Natural killer cell (primary cell): ENCODE measurements around the gene RITA1. TPM values are rescaled to one million over a fixed set of nuclear protein-coding genes. Genes with fewer than 3 reads are reported as not detected.

ENCODE experiments used
- ATAC-seq, 3 donors: fragments of 150-1000 bp in 2 of 3; fragments of 200-7000 bp in 1 of 3; cut with Tn5 transposase; 1 replicate in 1 of 3; 2 replicates in 2 of 3; pipeline ENCODE4 v1.10.0; 2021; ENCODE audit warnings: mild to moderate bottlenecking in 2 of 3, moderate library complexity in 2 of 3
- DNase-seq, 2 donors: peaks; one replicate each; pipeline versions ENCODE4 v3.0.0 to v3.0.0-alpha.2; 2013 to 2021; ENCODE audit warnings: mixed read lengths in 1 of 2
- H3K27ac ChIP-seq: one replicate; pipeline ENCODE4 v1.5.1; 2013; ENCODE audit warnings: mild to moderate bottlenecking, low read length
- H3K27me3 ChIP-seq: one replicate; pipeline ENCODE4 v1.6.1; 2013; ENCODE audit warnings: low read length; ENCODE audit not compliant: control insufficient read depth, insufficient read depth
- H3K36me3 ChIP-seq: one replicate; pipeline ENCODE4 v1.6.1; 2013; ENCODE audit warnings: low read length; ENCODE audit not compliant: control insufficient read depth, insufficient read depth
- H3K4me1 ChIP-seq: one replicate; pipeline ENCODE4 v1.6.1; 2013; ENCODE audit warnings: low read length; ENCODE audit not compliant: control insufficient read depth, insufficient read depth
- H3K4me3 ChIP-seq: one replicate; pipeline ENCODE4 v1.5.1; 2013; ENCODE audit warnings: low read length
- H3K9me3 ChIP-seq: one replicate; pipeline ENCODE4 v1.6.1; 2013; ENCODE audit warnings: low read length; ENCODE audit not compliant: control insufficient read depth, insufficient read depth
- H3K27ac Mint-ChIP-seq, 2 donors: one replicate each; pipeline ENCODE4 v1.8.0; 2022; ENCODE audit warnings: mild to moderate bottlenecking in 2 of 2, mixed read lengths in 2 of 2, moderate library complexity in 1 of 2
- H3K27me3 Mint-ChIP-seq, 2 donors: one replicate each; pipeline ENCODE4 v1.8.0; 2022; ENCODE audit warnings: low read depth in 2 of 2, mixed read lengths in 2 of 2
- H3K36me3 Mint-ChIP-seq: one replicate; pipeline ENCODE4 v1.8.0; 2022; ENCODE audit warnings: mixed read lengths
- H3K4me1 Mint-ChIP-seq, 2 donors: one replicate each; pipeline ENCODE4 v1.8.0; 2022; ENCODE audit warnings: mixed read lengths in 2 of 2
- H3K4me3 Mint-ChIP-seq: one replicate; pipeline ENCODE4 v1.8.0; 2022; ENCODE audit warnings: mild to moderate bottlenecking, moderate library complexity, mixed read lengths
- H3K9me3 Mint-ChIP-seq, 2 donors: one replicate each; pipeline ENCODE4 v1.8.0; 2022; ENCODE audit warnings: mixed read lengths in 2 of 2
- WGBS: methylation state at CpG from one replicate; pipeline ENCODE4 v1.1.7; 2013; ENCODE audit warnings: missing lambda C conversion rate; ENCODE audit not compliant: insufficient coverage; 5-methylcytosine and 5-hydroxymethylcytosine counted together
- intact Hi-C: fragments of 100-400 bp; cut with micrococcal nuclease; formaldehyde crosslinking; loops from one replicate; pipeline ENCODE4 v1.14.2; 2022
- total RNA-seq, 4 donors: library from RNA; stranded (reverse); fragments of 120-200 nt in 1 of 4; gene quantifications; one replicate each; pipeline versions ENCODE4 v1.2.3 to v1.2.4, GENCODE V29; 2013 to 2022
- TF ChIP-seq, protein P1 (sequence below): fragments of 200-600 bp; IDR thresholded peaks from one replicate; pipeline ENCODE4 v1.8.0; 2022; ENCODE audit warnings: antibody characterized with exemption

RITA1 gene
- total RNA-seq, 3 donors from 2014 or later (not counting 1 experiment from before 2014, with no cell fraction given), result 7.7 to 13.8 (median 12.0) TPM

DNA sequence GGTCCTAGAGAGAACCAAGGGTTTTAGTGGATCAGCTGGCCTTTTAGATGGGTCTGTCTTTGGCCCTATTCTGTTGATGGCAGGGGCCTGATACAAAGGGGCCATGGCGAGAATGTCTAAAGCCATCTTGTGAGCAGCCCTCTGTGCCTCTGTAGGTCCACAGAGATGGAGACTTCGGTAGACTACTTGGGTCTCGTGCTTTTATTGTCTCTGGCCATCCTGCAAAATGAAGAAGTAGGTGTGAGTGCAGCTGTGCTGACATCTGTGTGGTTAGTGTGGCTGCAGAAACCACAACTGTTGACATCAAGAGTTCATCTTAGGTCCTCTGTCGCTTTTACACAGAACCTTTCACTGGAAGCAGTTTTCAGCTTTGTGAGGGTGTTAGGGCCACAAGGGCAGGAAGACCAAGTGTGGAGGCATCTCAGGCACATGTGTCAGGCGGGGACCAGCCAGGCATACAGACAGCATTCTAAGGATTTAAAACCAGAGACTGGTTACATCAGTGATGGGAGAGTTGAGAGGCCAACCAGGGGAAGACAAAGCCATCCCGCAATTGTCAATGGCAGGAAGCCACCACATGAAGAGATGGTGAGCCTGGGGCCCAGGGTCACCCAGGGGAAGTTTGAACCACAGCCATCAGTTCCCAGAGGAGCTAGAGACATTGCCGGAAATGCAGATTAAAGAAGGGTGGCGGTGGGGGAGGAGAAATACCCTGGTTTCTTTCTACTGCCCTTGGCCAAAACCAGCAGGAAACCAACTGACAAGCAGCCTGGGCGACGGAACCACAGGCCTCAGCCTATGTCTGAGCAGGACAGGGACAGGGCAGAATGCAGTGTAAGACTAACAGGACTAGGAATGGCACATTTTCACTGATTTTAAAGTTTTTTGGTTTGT lies 22.8 kb downstream of the RITA1 start:
- Mint-ChIP-seq H3K36me3 (no peaks in the 10 kb centered on the region), H3K27me3 (no peaks in the 10 kb centered on the region), H3K9me3 (no peaks in the 10 kb centered on the region), H3K4me3 (peak overlapping the region; percentile 87), H3K27ac (peak overlapping the region; percentile 92 to 97), H3K4me1 (peaks cover 34 to 43% of the 10 kb centered on the region in 2 donors)
- Histone ChIP-seq H3K36me3 (no peaks in the 10 kb centered on the region), H3K4me1 (peaks cover 49% of the 10 kb centered on the region), H3K27ac (peak overlapping the region; percentile 82), H3K9me3 (no peaks in the 10 kb centered on the region), H3K4me3 (no peak overlapping the region), H3K27me3 (no peaks in the 10 kb centered on the region)
- peak; percentile 65 to 89 for DNase-seq
- peak; percentile 84 to 92 (median 85) for ATAC-seq
- intact Hi-C loops, result loop anchor here (1.0 kb wide), 2 partner anchors 13 to 24 kb away; partner anchors contain the start of gene TPCN1
- WGBS, result under 1% methylated on average over 10 of the region's 10 CpGs
- TF ChIP-seq, protein P1, sequence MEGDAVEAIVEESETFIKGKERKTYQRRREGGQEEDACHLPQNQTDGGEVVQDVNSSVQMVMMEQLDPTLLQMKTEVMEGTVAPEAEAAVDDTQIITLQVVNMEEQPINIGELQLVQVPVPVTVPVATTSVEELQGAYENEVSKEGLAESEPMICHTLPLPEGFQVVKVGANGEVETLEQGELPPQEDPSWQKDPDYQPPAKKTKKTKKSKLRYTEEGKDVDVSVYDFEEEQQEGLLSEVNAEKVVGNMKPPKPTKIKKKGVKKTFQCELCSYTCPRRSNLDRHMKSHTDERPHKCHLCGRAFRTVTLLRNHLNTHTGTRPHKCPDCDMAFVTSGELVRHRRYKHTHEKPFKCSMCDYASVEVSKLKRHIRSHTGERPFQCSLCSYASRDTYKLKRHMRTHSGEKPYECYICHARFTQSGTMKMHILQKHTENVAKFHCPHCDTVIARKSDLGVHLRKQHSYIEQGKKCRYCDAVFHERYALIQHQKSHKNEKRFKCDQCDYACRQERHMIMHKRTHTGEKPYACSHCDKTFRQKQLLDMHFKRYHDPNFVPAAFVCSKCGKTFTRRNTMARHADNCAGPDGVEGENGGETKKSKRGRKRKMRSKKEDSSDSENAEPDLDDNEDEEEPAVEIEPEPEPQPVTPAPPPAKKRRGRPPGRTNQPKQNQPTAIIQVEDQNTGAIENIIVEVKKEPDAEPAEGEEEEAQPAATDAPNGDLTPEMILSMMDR, result no peak

DNA sequence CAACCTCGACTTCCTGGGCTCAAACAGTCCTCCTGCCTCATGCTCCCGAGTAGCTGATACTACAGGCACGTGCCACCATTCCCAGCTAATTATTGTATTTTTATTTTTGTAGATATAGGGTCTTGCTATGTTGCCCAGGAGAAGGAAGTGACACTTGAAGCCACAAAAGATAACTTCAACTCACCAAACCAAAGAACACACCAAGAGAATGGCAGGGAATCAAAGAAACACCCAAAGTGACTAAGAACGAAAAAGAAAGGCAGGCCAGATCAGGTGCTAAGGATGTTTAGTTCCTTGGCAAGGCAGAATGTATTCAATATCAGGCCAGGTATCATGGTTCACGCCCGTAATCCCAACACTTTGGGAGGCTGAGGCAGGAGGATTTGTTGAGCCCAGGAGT lies 25.6 kb downstream of the RITA1 start:
- TF ChIP-seq, protein P1, result no peak

DNA sequence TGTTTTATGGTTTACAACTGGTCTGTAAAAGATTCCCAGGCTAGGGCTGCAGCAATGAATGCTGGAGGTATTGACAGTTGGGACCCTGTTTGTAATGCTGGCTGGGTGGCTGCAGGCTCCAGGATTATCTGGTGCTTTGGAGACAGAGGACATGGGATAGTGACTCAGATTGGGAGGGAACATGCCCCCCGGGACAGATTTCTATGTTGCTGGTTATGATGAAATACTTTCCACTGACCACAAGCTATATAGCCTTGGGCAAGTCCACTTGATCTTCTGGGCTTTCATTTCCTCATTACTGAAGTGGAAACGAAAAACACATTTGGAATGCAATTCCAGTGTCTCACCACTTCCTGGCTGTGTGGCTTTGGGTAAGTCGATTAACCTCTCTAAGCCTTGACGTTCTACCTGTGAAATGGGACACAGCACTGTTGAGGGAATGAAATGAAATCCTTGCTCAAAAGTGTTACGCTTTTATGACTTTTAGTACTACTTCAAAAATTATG lies 29.4 kb downstream of the RITA1 start:
- H3K27ac Mint-ChIP-seq, result no peak overlapping the region
- TF ChIP-seq, protein P1, result no peak
- Histone ChIP-seq H3K4me1 (peaks cover 25% of the 10 kb centered on the region), H3K9me3 (no peaks in the 10 kb centered on the region), H3K27ac (no peak overlapping the region), H3K27me3 (no peaks in the 10 kb centered on the region), H3K4me3 (no peak overlapping the region), H3K36me3 (no peaks in the 10 kb centered on the region)
- peaks cover 12 to 20% of the 10 kb centered on the region in 2 donors for H3K4me1 Mint-ChIP-seq
- peaks cover 2 to 10% of the 10 kb centered on the region in 2 donors for H3K27me3 Mint-ChIP-seq
- ATAC-seq (peak in 2 of 3 donors; percentile 20 to 48), DNase-seq (peak in 1 of 2 donors; percentile 19)
- no peak overlapping the region for H3K4me3 Mint-ChIP-seq
- H3K36me3 Mint-ChIP-seq, result no peaks in the 10 kb centered on the region
- intact Hi-C loops, result no loop called here
- 14% methylated on average over 3 of the region's 5 CpGs for WGBS
- no peaks in the 10 kb centered on the region for H3K9me3 Mint-ChIP-seq

More for the DNA sequence above, 25.6 kb downstream of the RITA1 start:
- peaks cover 49% of the 10 kb centered on the region for H3K4me1 ChIP-seq
- Mint-ChIP-seq H3K27me3 (peaks cover 2 to 10% of the 10 kb centered on the region in 2 donors), H3K4me1 (peaks cover 41 to 43% of the 10 kb centered on the region in 2 donors), H3K9me3 (no peaks in the 10 kb centered on the region), H3K27ac (peak overlapping the region; percentile 29 to 43), H3K36me3 (no peaks in the 10 kb centered on the region), H3K4me3 (no peak overlapping the region)
- H3K9me3 ChIP-seq, result no peaks in the 10 kb centered on the region
- DNase-seq (no peak), ATAC-seq (no peak)
- WGBS, result 82% methylated on average over 4 of the region's 6 CpGs
- no peak overlapping the region for H3K27ac ChIP-seq
- no peak overlapping the region for H3K4me3 ChIP-seq
- no peaks in the 10 kb centered on the region for H3K36me3 ChIP-seq
- no peaks in the 10 kb centered on the region for H3K27me3 ChIP-seq
- intact Hi-C loops, result no loop called here
